ENCODE measurements around the gene BCL7A. TPM values are rescaled to one million over a fixed set of nuclear protein-coding genes. Genes with fewer than 3 reads are reported as not detected.

The BCL7A gene
- total RNA-seq, 1 experiment from 2014 or later: 18.2 TPM

- Histone ChIP-seq H4K8ac (replicated peaks; ENCODE audit: insufficient read length, low read depth, low read length) (no peak overlapping the region), H2AFZ (ENCODE audit: low read length) (no peak overlapping the region), H3K27me3 (ENCODE audit: insufficient read depth, low read length) (no peaks in the 10 kb centered on the region), H3K79me2 (ENCODE audit: insufficient read depth, low read length) (no peaks in the 10 kb centered on the region), H3K4me2 (ENCODE audit: insufficient read depth, insufficient read length, low read length) (no peak overlapping the region), H2BK15ac (ENCODE audit: low read depth, low read length) (no peak overlapping the region), H2BK20ac (ENCODE audit: low read depth, low read length, poor library complexity, severe bottlenecking) (no peak overlapping the region), H3K14ac (ENCODE audit: insufficient read depth, low read length) (no peak overlapping the region), H3K23me2 (ENCODE audit: insufficient read length, low read depth, low read length, poor library complexity, severe bottlenecking) (no peaks in the 10 kb centered on the region), H3K18ac (ENCODE audit: insufficient read length, low read depth, low read length) (no peak overlapping the region), H3K9me3 (ENCODE audit: control insufficient read depth, low read depth, low read length) (no peaks in the 10 kb centered on the region), H2BK12ac (ENCODE audit: insufficient read length, low read depth, low read length) (no peak overlapping the region), H2BK120ac (ENCODE audit: low read depth, low read length, poor library complexity, severe bottlenecking) (no peak overlapping the region), H2AK5ac (ENCODE audit: insufficient read length, low read length) (no peak overlapping the region), H3K56ac (ENCODE audit: insufficient read length, low read depth, low read length) (no peak overlapping the region), H4K5ac (ENCODE audit: insufficient read length, low read depth, low read length) (no peak overlapping the region), H3K4ac (ENCODE audit: low read depth, low read length) (no peak overlapping the region), H2BK5ac (ENCODE audit: insufficient read length, low read length) (no peak overlapping the region), H3K4me1 (ENCODE audit: insufficient read depth, low read length) (no peaks in the 10 kb centered on the region), H3K23ac (ENCODE audit: insufficient read length, low read depth, low read length) (no peak overlapping the region), H3K79me1 (ENCODE audit: insufficient read depth, low read depth, low read length, poor library complexity, severe bottlenecking) (no peaks in the 10 kb centered on the region), H4K91ac (ENCODE audit: insufficient read length, low read depth, low read length) (no peak overlapping the region), H3T11ph (ENCODE audit: low read length) (no peak overlapping the region), H3K9ac (ENCODE audit: extremely low read depth, insufficient read length, low read length) (no peak overlapping the region), H4K20me1 (ENCODE audit: control insufficient read depth, insufficient read depth, insufficient read length) (no peaks in the 10 kb centered on the region), H3K27ac (ENCODE audit: insufficient read length, low read depth, low read length) (no peak overlapping the region)
- no peak for DNase-seq
- peaks cover 1 to 5% of the 10 kb centered on the region in 2 experiments for H3K4me1 Mint-ChIP-seq
- H3K4me3 Mint-ChIP-seq: no peak overlapping the region
- TF ChIP-seq CTCF (conservative IDR thresholded peaks at IDR 0.05): no peak
- H3K27ac Mint-ChIP-seq: no peak overlapping the region
- no peaks in the 10 kb centered on the region; the same call in 1 of the 2 replicates for H3K27me3 Mint-ChIP-seq (ENCODE audit: low read depth)
- peaks cover 16 to 71% (median 65%) of the 10 kb centered on the region in 3 experiments; a peak in 6 of 7 replicates for H3K36me3 Mint-ChIP-seq (ENCODE audit: insufficient read depth in 1 of 3, low read depth in 3 of 3)
- WGBS (ENCODE audit: extremely low coverage, insufficient read length, low lambda C conversion rate): no CpG with 5 or more reads among the region's 3 CpGs
- no peaks in the 10 kb centered on the region; a peak in 1 of 5 replicates for H3K9me3 Mint-ChIP-seq
Observed at GRCh38 chr12:122057769-122058168, 36.1 kb downstream of the BCL7A start.

All from H9 (cell line).